GM23338 (cell line): ENCODE data around the gene NUP62CL. TPM values are rescaled to one million over a fixed set of nuclear protein-coding genes. Genes with fewer than 3 reads are reported as not detected.

Source experiments
- ATAC-seq: fragments of 200-7000 bp; cut with Tn5 transposase; 3 replicates; pipeline ENCODE4 v1.9.1; 2020
- DNase-seq: peaks from one replicate; pipeline ENCODE4 v3.0.0-alpha.2; 2015; ENCODE audit warnings: low spot score
- H2AFZ ChIP-seq: fragments of 200-600 bp; sonication (generic); 2 replicates; pipeline ENCODE4 v1.8.0; 2016; ENCODE audit warnings: antibody characterized with exemption, mild to moderate bottlenecking, moderate library complexity
- H3F3A ChIP-seq: fragments of 200-600 bp; sonication (generic); replicated peaks from 2 replicates; pipeline ENCODE4 v1.8.0; 2017; ENCODE audit warnings: antibody characterized with exemption, mixed run types, low read depth
- H3K27ac ChIP-seq: fragments of 200-600 bp; sonication (generic); 2 replicates; pipeline ENCODE4 v1.6.1; 2016; ENCODE audit warnings: low read depth
- H3K27me3 ChIP-seq: fragments of 200-600 bp; sonication (generic); 2 replicates; pipeline ENCODE4 v1.8.0; 2016; ENCODE audit warnings: mild to moderate bottlenecking, mixed run types, moderate library complexity; ENCODE audit not compliant: insufficient read depth
- H3K36me3 ChIP-seq: fragments of 200-600 bp; sonication (generic); 2 replicates; pipeline ENCODE4 v1.8.0; 2016; ENCODE audit warnings: mild to moderate bottlenecking; ENCODE audit not compliant: insufficient read depth
- H3K4me1 ChIP-seq: fragments of 200-600 bp; sonication (generic); 2 replicates; pipeline ENCODE4 v1.8.0; 2016; ENCODE audit warnings: mild to moderate bottlenecking, moderate library complexity; ENCODE audit not compliant: insufficient read depth
- H3K4me2 ChIP-seq: fragments of 200-600 bp; sonication (generic); 2 replicates; pipeline ENCODE4 v1.7.1; 2017; ENCODE audit warnings: mixed run types
- H3K4me3 ChIP-seq: fragments of 200-600 bp; sonication (generic); 2 replicates; pipeline ENCODE4 v1.6.1; 2016; ENCODE audit warnings: mixed run types
- H3K79me2 ChIP-seq: fragments of 200-600 bp; sonication (generic); replicated peaks from 2 replicates; pipeline ENCODE4 v1.8.0; 2017; ENCODE audit warnings: mild to moderate bottlenecking; ENCODE audit not compliant: insufficient read depth
- H3K9me2 ChIP-seq: fragments of 200-600 bp; sonication (generic); 2 replicates; pipeline ENCODE4 v1.8.0; 2017; ENCODE audit not compliant: insufficient read depth
- H4K20me1 ChIP-seq: fragments of 200-600 bp; sonication (generic); replicated peaks from 2 replicates; pipeline ENCODE4 v1.8.0; 2017; ENCODE audit warnings: mild to moderate bottlenecking; ENCODE audit not compliant: insufficient read depth
- H3K27ac Mint-ChIP-seq: 2 replicates; pipeline ENCODE4 v1.8.0; 2020; ENCODE audit warnings: inconsistent platforms, mild to moderate bottlenecking, moderate library complexity, mixed read lengths
- H3K27me3 Mint-ChIP-seq: 3 replicates; pipeline ENCODE4 v1.8.0; 2022; ENCODE audit warnings: low read depth, mild to moderate bottlenecking, moderate library complexity, mixed read lengths, inconsistent platforms; ENCODE audit not compliant: insufficient read depth, poor library complexity
- H3K36me3 Mint-ChIP-seq: 3 replicates; pipeline ENCODE4 v1.8.0; 2021; ENCODE audit warnings: low read depth, mild to moderate bottlenecking, inconsistent platforms, moderate library complexity, mixed read lengths
- H3K4me1 Mint-ChIP-seq: 3 replicates; pipeline ENCODE4 v1.8.0; 2020; ENCODE audit warnings: mild to moderate bottlenecking, inconsistent platforms, mixed read lengths
- H3K4me3 Mint-ChIP-seq: 3 replicates; pipeline ENCODE4 v1.8.0; 2021; ENCODE audit warnings: moderate library complexity, mild to moderate bottlenecking, inconsistent platforms, mixed read lengths
- H3K9me3 Mint-ChIP-seq: 3 replicates; pipeline ENCODE4 v1.8.0; 2020; ENCODE audit warnings: moderate library complexity, mild to moderate bottlenecking, inconsistent platforms, mixed read lengths
- CTCF ChIP-seq, 2 experiments: fragments of 200-600 bp in 1 of 2; sonication (generic) in 1 of 2; conservative IDR thresholded peaks; 2 replicates each; pipeline versions ENCODE4 v1.5.1 to v1.6.1; 2016 to 2017; ENCODE audit warnings: antibody characterized with exemption in 2 of 2, low read depth in 2 of 2, mild to moderate bottlenecking in 2 of 2, moderate library complexity in 1 of 2
- ETS1 ChIP-seq: IDR thresholded peaks from 2 replicates; pipeline ENCODE4 v1.6.1; 2016; ENCODE audit warnings: antibody characterized with exemption
- EZH2 ChIP-seq: fragments of 200-600 bp; sonication (generic); IDR thresholded peaks from one replicate; pipeline ENCODE4 v1.8.0; 2017; ENCODE audit warnings: antibody characterized with exemption, mild to moderate bottlenecking, low read depth; ENCODE audit not compliant: unreplicated experiment
- EZH2phosphoT487 ChIP-seq: fragments of 200-600 bp; sonication (generic); IDR thresholded peaks from one replicate; pipeline ENCODE4 v1.8.1; 2018; ENCODE audit warnings: antibody characterized with exemption; ENCODE audit not compliant: unreplicated experiment
- JUNB ChIP-seq: IDR thresholded peaks from one replicate; pipeline ENCODE4 v1.6.1; 2016; ENCODE audit warnings: antibody characterized with exemption; ENCODE audit not compliant: unreplicated experiment
- NANOG ChIP-seq: IDR thresholded peaks from 2 replicates; pipeline ENCODE4 v1.6.1; 2016; ENCODE audit warnings: antibody characterized with exemption, borderline replicate concordance
- ZNF114 ChIP-seq: fragments of 250-450 bp; sonication (Bioruptor Pico); IDR thresholded peaks from 2 replicates; pipeline ENCODE4 v1.5.0; 2020; ENCODE audit warnings: mild to moderate bottlenecking, moderate library complexity
- ZNF331 ChIP-seq: fragments of 250-450 bp; sonication (Bioruptor Pico); IDR thresholded peaks from 2 replicates; pipeline ENCODE4 v1.5.0; 2020; ENCODE audit warnings: low read depth, mild to moderate bottlenecking, moderate library complexity
- ZNF462 ChIP-seq: fragments of 250-450 bp; sonication (Bioruptor Pico); IDR thresholded peaks from 2 replicates; pipeline ENCODE4 v1.5.0; 2020; ENCODE audit warnings: mild to moderate bottlenecking, moderate library complexity
- polyA plus RNA-seq: library from polyadenylated mRNA; unstranded; fragments of >200 nt; fragmentation: Nextera tagmentation; extraction: Ambion mirVana; gene quantifications from 2 replicates; pipeline ENCODE4 v1.2.1, GENCODE V29; 2016
- total RNA-seq: library from RNA; depleted of rRNA; stranded (reverse); fragments of >200 nt; shearing (Covaris generic); gene quantifications from 2 replicates; pipeline ENCODE4 v1.2.3, GENCODE V29; 2014

Gene NUP62CL
- total and polyA plus RNA-seq, 2 experiments from 2014 or later, result 5.8 to 11.2 TPM

- Histone ChIP-seq H3K4me2 (no peak overlapping the region), H2AFZ (no peak overlapping the region), H3K27ac (no peak overlapping the region), H3K4me1 (no peaks in the 10 kb centered on the region), H3F3A (no peaks in the 10 kb centered on the region), H3K36me3 (no peaks in the 10 kb centered on the region), H4K20me1 (no peaks in the 10 kb centered on the region), H3K4me3 (no peak overlapping the region), H3K9me2 (no peaks in the 10 kb centered on the region), H3K27me3 (no peaks in the 10 kb centered on the region), H3K79me2 (no peaks in the 10 kb centered on the region)
- Mint-ChIP-seq H3K36me3 (no peaks in the 10 kb centered on the region), H3K4me3 (no peak overlapping the region), H3K9me3 (no peaks in the 10 kb centered on the region), H3K4me1 (no peaks in the 10 kb centered on the region), H3K27me3 (no peaks in the 10 kb centered on the region), H3K27ac (no peak overlapping the region)
- ATAC-seq (no peak), DNase-seq (no peak)
- TF ChIP-seq EZH2phosphoT487, result no peak
- no peak for TF ChIP-seq EZH2
- no peak for TF ChIP-seq JUNB
Measured at GRCh38 chrX:107135965-107136307, 70.3 kb downstream of the NUP62CL start.

- H3K4me2 ChIP-seq, result no peak overlapping the region
- no peak overlapping the region for H3K4me3 Mint-ChIP-seq
- H3K27ac Mint-ChIP-seq, result no peak overlapping the region
- H3K27ac ChIP-seq, result no peak overlapping the region
- H3K79me2 ChIP-seq, result no peaks in the 10 kb centered on the region
- no peak for ATAC-seq
- H2AFZ ChIP-seq, result no peak overlapping the region
- no peaks in the 10 kb centered on the region for H3K27me3 Mint-ChIP-seq
- H3K36me3 ChIP-seq, result no peaks in the 10 kb centered on the region
- no peaks in the 10 kb centered on the region for H3K36me3 Mint-ChIP-seq
- no peaks in the 10 kb centered on the region for H3K9me3 Mint-ChIP-seq
- no peaks in the 10 kb centered on the region for H3K4me1 ChIP-seq
- no peaks in the 10 kb centered on the region for H4K20me1 ChIP-seq
- no peaks in the 10 kb centered on the region for H3K9me2 ChIP-seq
- H3K4me1 Mint-ChIP-seq, result no peaks in the 10 kb centered on the region
- H3F3A ChIP-seq, result no peaks in the 10 kb centered on the region
- H3K27me3 ChIP-seq, result no peaks in the 10 kb centered on the region
- no peak overlapping the region for H3K4me3 ChIP-seq
- DNase-seq, result no peak
- TF ChIP-seq CTCF (conservative IDR thresholded peaks at IDR 0.05; ENCODE audit: low read depth in 2 of 2) (no peak), NANOG (no peak), EZH2 (no peak), EZH2phosphoT487 (no peak), ZNF114 (no peak), ETS1 (no peak), ZNF462 (CRISPR knock-in tag) (no peak), ZNF331 (CRISPR knock-in tag) (no peak)
Measured at GRCh38 chrX:107135049-107135964, 70.9 kb downstream of the NUP62CL start.
